Astrocyte (in vitro differentiated cells and primary cell): ENCODE data around the gene ACVRL1. TPM values are rescaled to one million over a fixed set of nuclear protein-coding genes. Genes with fewer than 3 reads are reported as not detected.

Source experiments
- DNase-seq: peaks from one replicate; pipeline ENCODE4 v3.0.0-alpha.2; 2010; ENCODE audit warnings: low read depth
- FAIRE-seq: peaks from 2 replicates; lab custom pipeline; 2011; peaks lifted over from hg19 to GRCh38; lab: Jason Lieb, UNC
- H2AFZ ChIP-seq: 2 replicates; pipeline ENCODE4 v1.6.0; 2012; ENCODE audit warnings: low read depth, low read length, inconsistent platforms
- H3K27ac ChIP-seq: 2 replicates; pipeline ENCODE4 v1.5.1; 2011; ENCODE audit warnings: low read depth, low read length, inconsistent platforms
- H3K27me3 ChIP-seq: 2 replicates; pipeline ENCODE4 v1.6.0; 2011; ENCODE audit warnings: low read length, inconsistent platforms; ENCODE audit not compliant: insufficient read depth
- H3K36me3 ChIP-seq: 2 replicates; pipeline ENCODE4 v1.5.1; 2011; ENCODE audit warnings: low read length, inconsistent platforms; ENCODE audit not compliant: insufficient read depth
- H3K4me1 ChIP-seq: 2 replicates; pipeline ENCODE4 v1.5.1; 2011; ENCODE audit warnings: low read length, inconsistent platforms; ENCODE audit not compliant: insufficient read depth
- H3K4me2 ChIP-seq: 2 replicates; pipeline ENCODE4 v1.6.0; 2012; ENCODE audit warnings: low read length, inconsistent platforms
- H3K4me3 ChIP-seq: 2 replicates; pipeline ENCODE4 v1.5.1; 2011; ENCODE audit warnings: low read depth, mild to moderate bottlenecking, low read length, inconsistent platforms; ENCODE audit not compliant: insufficient read depth
- H3K79me2 ChIP-seq: 2 replicates; pipeline ENCODE4 v1.6.0; 2012; ENCODE audit warnings: mild to moderate bottlenecking, low read length, inconsistent platforms; ENCODE audit not compliant: insufficient read depth
- H3K9ac ChIP-seq: 2 replicates; pipeline ENCODE4 v1.6.0; 2012; ENCODE audit warnings: mild to moderate bottlenecking, low read length, inconsistent platforms
- H3K9me3 ChIP-seq: 2 replicates; pipeline ENCODE4 v1.5.1; 2012; ENCODE audit warnings: low read depth, mild to moderate bottlenecking, low read length, inconsistent platforms; ENCODE audit not compliant: insufficient read depth
- H4K20me1 ChIP-seq: 2 replicates; pipeline ENCODE4 v1.6.0; 2012; ENCODE audit warnings: low read length, inconsistent platforms; ENCODE audit not compliant: insufficient read depth
- H3K27ac Mint-ChIP-seq: one replicate; pipeline ENCODE4 v1.8.0; 2021; ENCODE audit warnings: mild to moderate bottlenecking, mixed read lengths; ENCODE audit not compliant: unreplicated experiment
- H3K27me3 Mint-ChIP-seq: one replicate; pipeline ENCODE4 v1.8.0; 2021; ENCODE audit warnings: low read depth, mixed read lengths; ENCODE audit not compliant: unreplicated experiment
- H3K36me3 Mint-ChIP-seq: one replicate; pipeline ENCODE4 v1.8.0; 2021; ENCODE audit warnings: low read depth, mixed read lengths; ENCODE audit not compliant: unreplicated experiment
- H3K4me1 Mint-ChIP-seq: one replicate; pipeline ENCODE4 v1.8.0; 2021; ENCODE audit warnings: low read depth, mixed read lengths; ENCODE audit not compliant: unreplicated experiment
- H3K4me3 Mint-ChIP-seq: one replicate; pipeline ENCODE4 v1.8.0; 2021; ENCODE audit warnings: mild to moderate bottlenecking, moderate library complexity, mixed read lengths; ENCODE audit not compliant: unreplicated experiment
- H3K9me3 Mint-ChIP-seq: one replicate; pipeline ENCODE4 v1.8.0; 2021; ENCODE audit warnings: mild to moderate bottlenecking, mixed read lengths; ENCODE audit not compliant: unreplicated experiment
- EZH2 ChIP-seq: IDR thresholded peaks from 2 replicates; pipeline ENCODE4 v1.6.1; 2012; ENCODE audit warnings: mild to moderate bottlenecking, low read length, inconsistent platforms; ENCODE audit not compliant: insufficient read depth
- total RNA-seq: library from RNA; stranded (reverse); gene quantifications from 2 replicates; pipeline ENCODE4 v1.2.1, GENCODE V29; 2021
- TF ChIP-seq, protein P1 (sequence below): IDR thresholded peaks from 2 replicates; pipeline ENCODE4 v1.5.1; 2011; ENCODE audit warnings: low read depth, mild to moderate bottlenecking, inconsistent platforms, low read length, moderate library complexity; ENCODE audit not compliant: insufficient read depth

Gene ACVRL1
- total RNA-seq, 1 donor from 2014 or later = 0.95 TPM

DNA sequence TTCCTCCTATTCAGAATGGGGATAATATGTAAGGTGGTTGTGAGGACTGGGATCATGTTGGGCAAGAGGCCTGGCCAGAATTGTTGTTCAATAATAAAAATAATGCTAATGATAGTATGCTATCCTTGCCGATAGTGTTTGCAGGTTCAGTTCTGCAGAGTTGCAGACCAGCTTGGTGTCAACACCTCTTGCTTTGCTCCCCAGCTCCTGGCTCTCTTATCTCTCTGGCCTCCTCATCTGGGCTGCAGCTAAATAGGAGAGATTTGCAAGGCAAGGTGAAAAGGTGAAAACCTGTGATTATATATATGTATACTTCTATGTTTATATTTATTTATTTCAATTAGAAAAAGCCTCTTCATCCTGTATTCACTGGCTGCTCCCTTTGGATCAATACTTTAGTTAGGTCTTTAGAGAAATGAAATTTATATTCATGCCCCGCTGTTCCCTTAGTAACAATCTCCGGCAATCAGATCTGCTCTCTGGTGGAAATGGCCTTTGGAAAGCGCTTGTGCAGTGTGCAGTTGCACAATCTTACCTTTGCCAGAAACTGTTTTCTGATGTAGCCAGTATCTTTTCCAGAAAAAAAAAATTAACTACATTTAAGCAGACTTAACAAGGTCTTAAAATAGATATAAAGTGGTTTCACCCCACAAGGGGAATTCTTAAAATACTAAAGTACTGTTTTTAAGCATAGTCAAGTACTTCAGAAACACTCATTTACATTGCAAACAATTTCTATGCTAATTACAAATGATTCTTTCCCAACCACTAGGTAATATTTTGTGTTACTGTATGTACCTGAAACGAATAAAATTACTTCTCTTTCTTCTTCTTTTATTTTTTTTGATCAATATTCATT is 25.1 kb downstream of the ACVRL1 start:
- no peak overlapping the region for H3K4me3 Mint-ChIP-seq

DNA sequence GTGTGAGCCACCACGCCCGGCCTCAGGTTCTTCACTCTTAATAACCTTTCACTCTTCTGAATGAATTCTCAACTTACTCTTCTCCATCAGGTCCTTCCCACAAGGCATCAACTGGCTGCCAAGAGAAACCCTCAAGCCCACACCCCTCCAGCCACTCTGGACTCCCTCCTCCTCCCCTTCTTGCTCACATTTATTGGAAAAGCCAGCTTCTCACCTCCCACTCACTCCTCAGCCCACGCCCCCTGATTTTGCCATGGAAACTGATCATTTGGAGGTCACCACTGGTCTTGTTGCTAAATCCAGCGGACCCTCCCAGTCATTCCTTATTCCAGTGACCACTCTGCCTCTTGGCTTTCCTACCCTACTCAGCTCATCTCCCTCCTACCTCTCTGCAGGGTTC is 26.8 kb downstream of the ACVRL1 start:
- H3K27me3 ChIP-seq = peaks cover 3% of the 10 kb centered on the region
- no peak overlapping the region for H3K9ac ChIP-seq
- H3K27ac ChIP-seq = no peak overlapping the region
- no peaks in the 10 kb centered on the region for H4K20me1 ChIP-seq
- no peak overlapping the region for H3K4me3 Mint-ChIP-seq
- H3K4me2 ChIP-seq = no peak overlapping the region
- H3K27me3 Mint-ChIP-seq = peaks cover 20% of the 10 kb centered on the region
- FAIRE-seq (no peak), DNase-seq (no peak)
- H3K27ac Mint-ChIP-seq = no peak overlapping the region
- H2AFZ ChIP-seq = no peak overlapping the region
- no peaks in the 10 kb centered on the region for H3K9me3 ChIP-seq
- no peak overlapping the region for H3K4me3 ChIP-seq
- H3K79me2 ChIP-seq = no peaks in the 10 kb centered on the region
- TF ChIP-seq, protein P1, sequence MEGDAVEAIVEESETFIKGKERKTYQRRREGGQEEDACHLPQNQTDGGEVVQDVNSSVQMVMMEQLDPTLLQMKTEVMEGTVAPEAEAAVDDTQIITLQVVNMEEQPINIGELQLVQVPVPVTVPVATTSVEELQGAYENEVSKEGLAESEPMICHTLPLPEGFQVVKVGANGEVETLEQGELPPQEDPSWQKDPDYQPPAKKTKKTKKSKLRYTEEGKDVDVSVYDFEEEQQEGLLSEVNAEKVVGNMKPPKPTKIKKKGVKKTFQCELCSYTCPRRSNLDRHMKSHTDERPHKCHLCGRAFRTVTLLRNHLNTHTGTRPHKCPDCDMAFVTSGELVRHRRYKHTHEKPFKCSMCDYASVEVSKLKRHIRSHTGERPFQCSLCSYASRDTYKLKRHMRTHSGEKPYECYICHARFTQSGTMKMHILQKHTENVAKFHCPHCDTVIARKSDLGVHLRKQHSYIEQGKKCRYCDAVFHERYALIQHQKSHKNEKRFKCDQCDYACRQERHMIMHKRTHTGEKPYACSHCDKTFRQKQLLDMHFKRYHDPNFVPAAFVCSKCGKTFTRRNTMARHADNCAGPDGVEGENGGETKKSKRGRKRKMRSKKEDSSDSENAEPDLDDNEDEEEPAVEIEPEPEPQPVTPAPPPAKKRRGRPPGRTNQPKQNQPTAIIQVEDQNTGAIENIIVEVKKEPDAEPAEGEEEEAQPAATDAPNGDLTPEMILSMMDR = no peak
- no peak for TF ChIP-seq EZH2
- no peaks in the 10 kb centered on the region for H3K9me3 Mint-ChIP-seq
- H3K4me1 ChIP-seq = no peaks in the 10 kb centered on the region
- H3K36me3 Mint-ChIP-seq = no peaks in the 10 kb centered on the region
- H3K4me1 Mint-ChIP-seq = no peaks in the 10 kb centered on the region
- H3K36me3 ChIP-seq = no peaks in the 10 kb centered on the region

More for the DNA sequence above, 25.1 kb downstream of the ACVRL1 start:
- Mint-ChIP-seq H3K9me3 (no peaks in the 10 kb centered on the region), H3K27me3 (peaks cover 18% of the 10 kb centered on the region), H3K27ac (no peak overlapping the region), H3K36me3 (no peaks in the 10 kb centered on the region), H3K4me1 (no peaks in the 10 kb centered on the region)
- H3K27ac ChIP-seq = no peak overlapping the region
- peaks cover 3% of the 10 kb centered on the region for H3K27me3 ChIP-seq
- no peaks in the 10 kb centered on the region for H3K36me3 ChIP-seq
- H3K4me3 ChIP-seq = no peak overlapping the region
- no peak for DNase-seq
- no peak for TF ChIP-seq EZH2
- TF ChIP-seq, protein P1 = no peak
- no peak overlapping the region for H3K9ac ChIP-seq
- no peak overlapping the region for H3K4me2 ChIP-seq
- no peak for FAIRE-seq
- no peak overlapping the region for H2AFZ ChIP-seq
- no peaks in the 10 kb centered on the region for H3K4me1 ChIP-seq
- no peaks in the 10 kb centered on the region for H3K9me3 ChIP-seq
- H3K79me2 ChIP-seq = no peaks in the 10 kb centered on the region
- no peaks in the 10 kb centered on the region for H4K20me1 ChIP-seq

DNA sequence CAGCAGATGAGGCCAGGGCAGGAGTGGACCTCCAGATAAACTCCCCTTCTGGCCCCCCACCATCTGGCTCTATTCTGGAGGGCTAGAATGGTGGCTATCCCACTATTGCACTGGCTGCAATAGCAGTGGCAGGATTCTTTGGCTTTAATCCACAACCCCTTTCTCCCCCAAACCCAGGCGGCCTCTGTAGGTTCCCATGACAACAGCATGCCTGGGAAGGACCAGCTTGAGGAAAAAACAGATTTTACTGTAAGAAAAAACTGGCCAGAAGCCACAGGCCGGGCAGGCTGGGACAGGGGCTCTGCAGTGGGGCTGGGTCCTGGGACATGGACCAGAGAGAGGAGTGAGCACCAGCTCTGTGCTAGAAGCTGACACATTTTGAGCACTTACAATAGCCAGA is 30.6 kb downstream of the ACVRL1 start:
- H3K9me3 ChIP-seq = no peaks in the 10 kb centered on the region
- Mint-ChIP-seq H3K9me3 (peaks cover 3% of the 10 kb centered on the region), H3K36me3 (peaks cover 7% of the 10 kb centered on the region), H3K4me3 (no peak overlapping the region), H3K4me1 (no peaks in the 10 kb centered on the region), H3K27me3 (peaks cover 33% of the 10 kb centered on the region), H3K27ac (no peak overlapping the region)
- no peaks in the 10 kb centered on the region for H3K36me3 ChIP-seq
- no peak for FAIRE-seq
- peaks cover 5% of the 10 kb centered on the region for H3K27me3 ChIP-seq
- H3K4me1 ChIP-seq = no peaks in the 10 kb centered on the region
- no peak overlapping the region for H3K4me2 ChIP-seq
- TF ChIP-seq, protein P1 = no peak
- TF ChIP-seq EZH2 = no peak
- H3K4me3 ChIP-seq = no peak overlapping the region
- H3K79me2 ChIP-seq = no peaks in the 10 kb centered on the region
- no peak overlapping the region for H3K27ac ChIP-seq
- no peak overlapping the region for H3K9ac ChIP-seq
- no peak overlapping the region for H2AFZ ChIP-seq
- DNase-seq = no peak
- no peaks in the 10 kb centered on the region for H4K20me1 ChIP-seq
